Inflammatory macrophage treated with lipopolysaccharide for 4 hours (primary cell): ENCODE data around the gene BPHL.
"Not testable (repeated sequence)": the region's sequence is repeated elsewhere in the genome, so short reads cannot be mapped to it uniquely, and the experiment has no call there.

Experiments
- DNase-seq: peaks from one replicate; pipeline ENCODE4 v3.0.0-alpha.2; 2020

BPHL gene

GRCh38 chr6:3124667-3125066, 6.2 kb downstream of the BPHL start:
- DNase-seq: no peak

GRCh38 chr6:3125815-3126214, 7.3 kb downstream of the BPHL start:
- DNase-seq: no peak

GRCh38 chr6:3128356-3129108, 10.0 kb downstream of the BPHL start:
- no peak for DNase-seq

GRCh38 chr6:3131695-3132094, 13.2 kb downstream of the BPHL start:
- DNase-seq: no peak

- DNase-seq: no peak
Observed at GRCh38 chr6:3133515-3133914, 15.0 kb downstream of the BPHL start.

- DNase-seq: no peak
Observed at GRCh38 chr6:3135668-3136291, 17.3 kb downstream of the BPHL start.

- no peak for DNase-seq
Observed at GRCh38 chr6:3136292-3137011, 17.9 kb downstream of the BPHL start.

GRCh38 chr6:3137057-3137777, 18.7 kb downstream of the BPHL start:
- DNase-seq: no peak

- DNase-seq: not testable (repeated sequence)
Observed at GRCh38 chr6:3137873-3138272, 19.4 kb downstream of the BPHL start.

- peak; percentile 75 for DNase-seq
Observed at GRCh38 chr6:3138341-3138740, 19.8 kb downstream of the BPHL start.

GRCh38 chr6:3139090-3139903, 20.8 kb downstream of the BPHL start:
- DNase-seq: peak; percentile 79

GRCh38 chr6:3140201-3140600, 21.7 kb downstream of the BPHL start:
- no peak for DNase-seq

GRCh38 chr6:3142536-3142935, 24.0 kb downstream of the BPHL start:
- DNase-seq: no peak

GRCh38 chr6:3143158-3143557, 24.6 kb downstream of the BPHL start:
- DNase-seq: no peak

- DNase-seq: no peak
Observed at GRCh38 chr6:3144571-3144970, 26.1 kb downstream of the BPHL start.

- no peak for DNase-seq
Observed at GRCh38 chr6:3147914-3148757, 29.6 kb downstream of the BPHL start.

- no peak for DNase-seq
Observed at GRCh38 chr6:3151691-3152090, 33.2 kb downstream of the BPHL start.

- DNase-seq: no peak
Observed at GRCh38 chr6:3152689-3153088, 34.2 kb downstream of the BPHL start.

GRCh38 chr6:3155416-3155815, 36.9 kb downstream of the BPHL start:
- not testable (repeated sequence) for DNase-seq

- not testable (repeated sequence) for DNase-seq
Observed at GRCh38 chr6:3156184-3157130, 37.9 kb downstream of the BPHL start.
